Measurements from ENCODE around the gene XRN1.
"Not testable (repeated sequence)": the region's sequence is repeated elsewhere in the genome, so short reads cannot be mapped to it uniquely, and the experiment has no call there.

The XRN1 gene

GRCh38 chr3:142324275-142324953, 123.4 kb downstream of the XRN1 start:
- not testable (repeated sequence) for FAIRE-seq

- no peak for FAIRE-seq
These were observed 127.9 kb downstream of the XRN1 start for GRCh38 chr3:142319912-142320311.

- FAIRE-seq, result no peak
These were observed 128.7 kb downstream of the XRN1 start for GRCh38 chr3:142319094-142319493.

- FAIRE-seq, result no peak
These were observed 129.5 kb downstream of the XRN1 start for GRCh38 chr3:142318331-142318730.

- not testable (repeated sequence) for FAIRE-seq
These were observed 131.9 kb downstream of the XRN1 start for GRCh38 chr3:142315978-142316388.

GRCh38 chr3:142315083-142315482, 132.8 kb downstream of the XRN1 start:
- no peak for FAIRE-seq

GRCh38 chr3:142310439-142310838, 137.4 kb downstream of the XRN1 start:
- FAIRE-seq, result no peak

GRCh38 chr3:142302847-142303246, 145.0 kb downstream of the XRN1 start:
- FAIRE-seq, result not testable (repeated sequence)

- FAIRE-seq, result no peak
These were observed 149.2 kb downstream of the XRN1 start for GRCh38 chr3:142298626-142299025.

GRCh38 chr3:142296507-142296906, 151.3 kb downstream of the XRN1 start:
- FAIRE-seq, result no peak

GRCh38 chr3:142287866-142288638, 159.8 kb downstream of the XRN1 start:
- FAIRE-seq, result no peak

GRCh38 chr3:142285083-142285517, 162.7 kb downstream of the XRN1 start:
- no peak for FAIRE-seq

GRCh38 chr3:142282503-142282902, 165.3 kb downstream of the XRN1 start:
- no peak for FAIRE-seq

GRCh38 chr3:142281474-142281873, 166.4 kb downstream of the XRN1 start:
- no peak for FAIRE-seq

GRCh38 chr3:142279965-142280590, 167.8 kb downstream of the XRN1 start:
- FAIRE-seq, result no peak

GRCh38 chr3:142278451-142278850, 169.4 kb downstream of the XRN1 start:
- FAIRE-seq, result no peak

- no peak for FAIRE-seq
These were observed 171.1 kb downstream of the XRN1 start for GRCh38 chr3:142276781-142277180.

- FAIRE-seq, result no peak
These were observed 172.0 kb downstream of the XRN1 start for GRCh38 chr3:142275856-142276255.

- FAIRE-seq, result no peak
These were observed 172.9 kb downstream of the XRN1 start for GRCh38 chr3:142274908-142275307.

- no peak for FAIRE-seq
These were observed 174.3 kb downstream of the XRN1 start for GRCh38 chr3:142273501-142273900.

- FAIRE-seq, result no peak
These were observed 175.5 kb downstream of the XRN1 start for GRCh38 chr3:142272200-142272891.

GRCh38 chr3:142270407-142270806, 177.4 kb downstream of the XRN1 start:
- FAIRE-seq, result no peak

GRCh38 chr3:142269767-142270166, 178.1 kb downstream of the XRN1 start:
- no peak for FAIRE-seq

Measured in colon (tissue), 2 donors.